B cell (primary cell): ENCODE data around the gene VANGL1.

ENCODE experiments used
- EZH2 ChIP-seq: IDR thresholded peaks from 2 replicates; pipeline ENCODE4 v1.6.1; 2012; ENCODE audit warnings: borderline replicate concordance, low read depth, mild to moderate bottlenecking, moderate library complexity, low read length; ENCODE audit not compliant: insufficient read depth, poor library complexity, severe bottlenecking
- TF ChIP-seq, protein P1 (sequence below): fragments of 200-600 bp; IDR thresholded peaks from one replicate; pipeline ENCODE4 v1.8.0; 2022; ENCODE audit warnings: antibody characterized with exemption, mild to moderate bottlenecking

DNA sequence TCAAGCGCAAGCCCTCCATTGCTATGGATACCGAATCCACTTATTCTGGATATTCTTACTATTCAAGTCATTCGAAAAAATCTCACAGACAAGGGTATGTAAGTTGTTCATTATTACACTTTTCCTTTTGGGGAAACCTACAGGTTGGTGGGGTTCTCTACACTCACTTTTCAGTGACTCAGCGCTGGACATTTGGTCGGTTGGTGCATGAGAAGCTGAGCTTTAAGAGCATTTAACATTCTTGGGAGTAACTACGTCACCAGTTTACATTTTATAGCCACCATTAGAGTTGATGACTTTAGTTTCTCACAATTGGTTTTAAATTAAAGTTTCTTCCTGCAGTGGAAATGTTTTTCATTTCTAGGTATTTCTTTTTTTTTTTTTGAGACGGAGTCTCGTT is 9.6 kb downstream of the VANGL1 start:
- TF ChIP-seq, protein P1, sequence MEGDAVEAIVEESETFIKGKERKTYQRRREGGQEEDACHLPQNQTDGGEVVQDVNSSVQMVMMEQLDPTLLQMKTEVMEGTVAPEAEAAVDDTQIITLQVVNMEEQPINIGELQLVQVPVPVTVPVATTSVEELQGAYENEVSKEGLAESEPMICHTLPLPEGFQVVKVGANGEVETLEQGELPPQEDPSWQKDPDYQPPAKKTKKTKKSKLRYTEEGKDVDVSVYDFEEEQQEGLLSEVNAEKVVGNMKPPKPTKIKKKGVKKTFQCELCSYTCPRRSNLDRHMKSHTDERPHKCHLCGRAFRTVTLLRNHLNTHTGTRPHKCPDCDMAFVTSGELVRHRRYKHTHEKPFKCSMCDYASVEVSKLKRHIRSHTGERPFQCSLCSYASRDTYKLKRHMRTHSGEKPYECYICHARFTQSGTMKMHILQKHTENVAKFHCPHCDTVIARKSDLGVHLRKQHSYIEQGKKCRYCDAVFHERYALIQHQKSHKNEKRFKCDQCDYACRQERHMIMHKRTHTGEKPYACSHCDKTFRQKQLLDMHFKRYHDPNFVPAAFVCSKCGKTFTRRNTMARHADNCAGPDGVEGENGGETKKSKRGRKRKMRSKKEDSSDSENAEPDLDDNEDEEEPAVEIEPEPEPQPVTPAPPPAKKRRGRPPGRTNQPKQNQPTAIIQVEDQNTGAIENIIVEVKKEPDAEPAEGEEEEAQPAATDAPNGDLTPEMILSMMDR = no peak
- no peak for TF ChIP-seq EZH2
